GM19463 (cell line): Measurements from ENCODE around the gene LEFTY1.

Source experiments
- ATAC-seq: cut with Tn5 transposase; IDR thresholded peaks from one replicate; pipeline ENCODE4 v1.9.1; 2021; ENCODE audit warnings: mild to moderate bottlenecking, moderate library complexity; ENCODE audit not compliant: unreplicated experiment

LEFTY1 gene

GRCh38 chr1:225874431-225874830, 14.5 kb downstream of the LEFTY1 start:
- no peak for ATAC-seq

- no peak for ATAC-seq
Observed at GRCh38 chr1:225873281-225873850, 15.6 kb downstream of the LEFTY1 start.

GRCh38 chr1:225872075-225872430, 16.9 kb downstream of the LEFTY1 start:
- ATAC-seq = no peak

- no peak for ATAC-seq
Observed at GRCh38 chr1:225871359-225872074, 17.4 kb downstream of the LEFTY1 start.

- ATAC-seq = no peak
Observed at GRCh38 chr1:225870911-225871310, 18.0 kb downstream of the LEFTY1 start.

GRCh38 chr1:225868631-225869330, 20.2 kb downstream of the LEFTY1 start:
- no peak for ATAC-seq

GRCh38 chr1:225866981-225867380, 22.0 kb downstream of the LEFTY1 start:
- no peak for ATAC-seq

GRCh38 chr1:225866061-225866837, 22.7 kb downstream of the LEFTY1 start:
- peak; percentile 77 for ATAC-seq

- no peak for ATAC-seq
Observed at GRCh38 chr1:225865514-225865913, 23.4 kb downstream of the LEFTY1 start.

GRCh38 chr1:225863167-225863566, 25.8 kb downstream of the LEFTY1 start:
- ATAC-seq = no peak

GRCh38 chr1:225862581-225862950, 26.4 kb downstream of the LEFTY1 start:
- no peak for ATAC-seq

GRCh38 chr1:225861834-225862580, 26.9 kb downstream of the LEFTY1 start:
- ATAC-seq = no peak

GRCh38 chr1:225860876-225861441, 28.0 kb downstream of the LEFTY1 start:
- ATAC-seq = no peak

- ATAC-seq = no peak
Observed at GRCh38 chr1:225860107-225860506, 28.8 kb downstream of the LEFTY1 start.

GRCh38 chr1:225859151-225859550, 29.8 kb downstream of the LEFTY1 start:
- ATAC-seq = no peak

GRCh38 chr1:225857256-225857655, 31.7 kb downstream of the LEFTY1 start:
- no peak for ATAC-seq

- no peak for ATAC-seq
Observed at GRCh38 chr1:225855503-225856300, 33.2 kb downstream of the LEFTY1 start.

- no peak for ATAC-seq
Observed at GRCh38 chr1:225853441-225853840, 35.5 kb downstream of the LEFTY1 start.

GRCh38 chr1:225852413-225853124, 36.4 kb downstream of the LEFTY1 start:
- ATAC-seq = no peak
